ENCODE results near the gene GALC.

Gene GALC

GRCh38 chr14:88003425-88003824 lies 10.4 kb upstream of the GALC start:
- TF ChIP-seq CTCF (conservative IDR thresholded peaks at IDR 0.05; ENCODE audit: low read depth) = no peak
- ChIA-PET CTCF (no interaction called here), POLR2A (ENCODE audit: low non-redundant PET) (no interaction called here)
- no peak overlapping the region for H3K27ac ChIP-seq
- no peak for DNase-seq (ENCODE audit: low spot score)

GRCh38 chr14:88002421-88003075 lies 9.6 kb upstream of the GALC start:
- no peak for DNase-seq (ENCODE audit: low spot score)
- no peak overlapping the region for H3K27ac ChIP-seq
- POLR2A ChIA-PET (ENCODE audit: low non-redundant PET) = no interaction called here
- CTCF ChIA-PET = no interaction called here
- no peak for TF ChIP-seq CTCF (conservative IDR thresholded peaks at IDR 0.05; ENCODE audit: low read depth)

- no peak overlapping the region for H3K27ac ChIP-seq
- CTCF ChIA-PET = no interaction called here
- no peak for TF ChIP-seq CTCF (conservative IDR thresholded peaks at IDR 0.05; ENCODE audit: low read depth)
- DNase-seq (ENCODE audit: low spot score) = no peak
- POLR2A ChIA-PET (ENCODE audit: low non-redundant PET) = no interaction called here
These were observed 6.3 kb upstream of the GALC start for GRCh38 chr14:87999277-87999676.

GRCh38 chr14:87998482-87998881 lies 5.5 kb upstream of the GALC start:
- ChIA-PET POLR2A (ENCODE audit: low non-redundant PET) (no interaction called here), CTCF (no interaction called here)
- no peak overlapping the region for H3K27ac ChIP-seq
- TF ChIP-seq CTCF (conservative IDR thresholded peaks at IDR 0.05; ENCODE audit: low read depth) = no peak
- no peak for DNase-seq (ENCODE audit: low spot score)

GRCh38 chr14:87996291-87996592 lies 3.3 kb upstream of the GALC start:
- H3K27ac ChIP-seq = no peak overlapping the region
- no peak for DNase-seq (ENCODE audit: low spot score)
- POLR2A ChIA-PET (ENCODE audit: low non-redundant PET) = no interaction called here
- CTCF ChIA-PET = no interaction called here
- TF ChIP-seq CTCF (conservative IDR thresholded peaks at IDR 0.05; ENCODE audit: low read depth) = no peak

- ChIA-PET POLR2A (ENCODE audit: low non-redundant PET) (no interaction called here), CTCF (no interaction called here)
- DNase-seq (ENCODE audit: low spot score) = no peak
- TF ChIP-seq CTCF (conservative IDR thresholded peaks at IDR 0.05; ENCODE audit: low read depth) = no peak
- no peak overlapping the region for H3K27ac ChIP-seq
These were observed 2.7 kb upstream of the GALC start for GRCh38 chr14:87995500-87996290.
